Measurements from ENCODE around the gene PRG3.
A peak's percentile ranks its signal among the peaks of the same experiment; 100 is the strongest.

PRG3 gene

GRCh38 chr11:57349491-57350274 is 31.3 kb downstream of the PRG3 start:
- Histone ChIP-seq H3K4me3 (replicated peaks; ENCODE audit: low read depth, low read length) (no peak overlapping the region), H3K36me3 (ENCODE audit: control insufficient read depth, insufficient read depth, low read length) (no peaks in the 10 kb centered on the region), H3K27me3 (replicated peaks; ENCODE audit: control insufficient read depth, insufficient read depth, low read length) (no peaks in the 10 kb centered on the region; the same call in 1 of the 2 replicates)
- peak; percentile 97 for TF ChIP-seq CTCF (IDR thresholded peaks at IDR 0.05; ENCODE audit: insufficient read depth, low read length, poor library complexity, severe bottlenecking)
- DNase-seq (ENCODE audit: extremely low read depth, insufficient read length): peak; percentile 46

- H3K4me3 ChIP-seq (replicated peaks; ENCODE audit: low read depth, low read length): no peak overlapping the region
- no peaks in the 10 kb centered on the region for H3K36me3 ChIP-seq (ENCODE audit: control insufficient read depth, insufficient read depth, low read length)
- no peak for DNase-seq (ENCODE audit: extremely low read depth, insufficient read length)
- TF ChIP-seq CTCF (IDR thresholded peaks at IDR 0.05; ENCODE audit: insufficient read depth, low read length, poor library complexity, severe bottlenecking): no peak
- H3K27me3 ChIP-seq (replicated peaks; ENCODE audit: control insufficient read depth, insufficient read depth, low read length): no peaks in the 10 kb centered on the region; the same call in 1 of the 2 replicates
Observed at GRCh38 chr11:57348636-57349313, 32.2 kb downstream of the PRG3 start.

GRCh38 chr11:57348052-57348451 is 32.9 kb downstream of the PRG3 start:
- no peaks in the 10 kb centered on the region for H3K27me3 ChIP-seq (replicated peaks; ENCODE audit: control insufficient read depth, insufficient read depth, low read length)
- H3K36me3 ChIP-seq (ENCODE audit: control insufficient read depth, insufficient read depth, low read length): no peaks in the 10 kb centered on the region
- no peak for TF ChIP-seq CTCF (IDR thresholded peaks at IDR 0.05; ENCODE audit: insufficient read depth, low read length, poor library complexity, severe bottlenecking)
- no peak overlapping the region for H3K4me3 ChIP-seq (replicated peaks; ENCODE audit: low read depth, low read length)
- no peak for DNase-seq (ENCODE audit: extremely low read depth, insufficient read length)

GRCh38 chr11:57347336-57347735 is 33.6 kb downstream of the PRG3 start:
- no peak for DNase-seq (ENCODE audit: extremely low read depth, insufficient read length)
- Histone ChIP-seq H3K36me3 (ENCODE audit: control insufficient read depth, insufficient read depth, low read length) (no peaks in the 10 kb centered on the region), H3K27me3 (replicated peaks; ENCODE audit: control insufficient read depth, insufficient read depth, low read length) (no peaks in the 10 kb centered on the region), H3K4me3 (replicated peaks; ENCODE audit: low read depth, low read length) (no peak overlapping the region)
- no peak for TF ChIP-seq CTCF (IDR thresholded peaks at IDR 0.05; ENCODE audit: insufficient read depth, low read length, poor library complexity, severe bottlenecking)

GRCh38 chr11:57345555-57346211 is 35.3 kb downstream of the PRG3 start:
- no peak for DNase-seq (ENCODE audit: extremely low read depth, insufficient read length)
- H3K27me3 ChIP-seq (replicated peaks; ENCODE audit: control insufficient read depth, insufficient read depth, low read length): no peaks in the 10 kb centered on the region
- H3K4me3 ChIP-seq (replicated peaks; ENCODE audit: low read depth, low read length): no peak overlapping the region
- H3K36me3 ChIP-seq (ENCODE audit: control insufficient read depth, insufficient read depth, low read length): no peaks in the 10 kb centered on the region
- peak; percentile 68 for TF ChIP-seq CTCF (IDR thresholded peaks at IDR 0.05; ENCODE audit: insufficient read depth, low read length, poor library complexity, severe bottlenecking)

Data from GM06990 (cell line).